Left ventricle myocardium superior (tissue), 1 donor: ENCODE results near the gene COASY. TPM values are rescaled to one million over a fixed set of nuclear protein-coding genes. Genes with fewer than 3 reads are reported as not detected.
A peak's percentile ranks its signal among the peaks of the same experiment; 100 is the strongest.

Experiments
- ATAC-seq: fragments of 200-7000 bp; cut with Tn5 transposase; one replicate; pipeline ENCODE4 v1.9.1; 2020; ENCODE audit warnings: mild to moderate bottlenecking, moderate library complexity
- DNase-seq: peaks from one replicate; pipeline ENCODE4 v3.0.0-alpha.2; 2020
- intact Hi-C: fragments of 100-400 bp; cut with micrococcal nuclease; formaldehyde crosslinking; loops from one replicate; pipeline ENCODE4 v1.11.0; 2022
- long read RNA-seq: library from polyadenylated mRNA; unstranded; transcript quantifications from one replicate; pipeline ENCODE4 v2.0.0, GENCODE V29; 2021
- total RNA-seq: library from RNA; stranded (reverse); fragmentation: NEBNext Ultra II Directional; extraction: Animal tissue kit (Norgen Biotek cat#: 25700); gene quantifications from one replicate; pipeline ENCODE4 v1.2.1, GENCODE V29; 2021
- donor health status: DM: no; HTN: yes; CAD: no; lungs with severe emphysema.

Gene COASY
- 45.2 TPM for total RNA-seq
- long read RNA-seq, transcript COASY-201 (9 exons, 2,458 nt) = major isoform, 41 of 53 reads
- long read RNA-seq, partial matches to known transcripts = 2 of 53 reads
- long read RNA-seq, other reads (novel, unspliced or antisense) = 7 of 53 reads

DNA sequence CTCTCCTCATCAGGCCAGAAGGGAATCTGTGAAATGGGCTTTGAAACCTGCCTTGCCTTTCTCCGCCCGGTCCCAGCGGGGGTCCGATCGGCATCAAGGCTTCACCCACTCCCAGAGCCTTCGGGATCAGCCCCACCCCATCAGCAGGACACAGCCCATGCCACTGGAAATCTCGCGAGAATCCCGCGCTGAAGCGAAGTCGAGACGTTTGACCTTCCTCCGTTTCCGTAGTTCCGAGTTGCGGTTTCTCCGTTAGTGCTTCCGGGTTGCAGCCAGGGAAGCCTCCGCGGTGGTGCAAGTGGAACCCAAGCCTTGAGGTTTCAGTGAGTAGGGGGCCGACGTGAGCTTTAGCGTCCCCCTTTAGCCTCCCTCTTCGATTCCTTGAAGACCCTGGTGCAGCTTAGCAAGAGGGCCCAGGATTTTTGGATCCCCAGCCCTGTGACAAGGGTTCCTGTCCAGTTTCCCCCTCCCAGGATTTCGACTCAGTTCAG is at the start of gene COASY:
TSS of gene COASY (plus strand) at position 252 of the 491 bp plus-strand sequence. CDS start 475 bp downstream, outside the sequence.
- intact Hi-C loops = no loop called here
- peak; percentile 96 for DNase-seq
- peak; percentile 78 for ATAC-seq

DNA sequence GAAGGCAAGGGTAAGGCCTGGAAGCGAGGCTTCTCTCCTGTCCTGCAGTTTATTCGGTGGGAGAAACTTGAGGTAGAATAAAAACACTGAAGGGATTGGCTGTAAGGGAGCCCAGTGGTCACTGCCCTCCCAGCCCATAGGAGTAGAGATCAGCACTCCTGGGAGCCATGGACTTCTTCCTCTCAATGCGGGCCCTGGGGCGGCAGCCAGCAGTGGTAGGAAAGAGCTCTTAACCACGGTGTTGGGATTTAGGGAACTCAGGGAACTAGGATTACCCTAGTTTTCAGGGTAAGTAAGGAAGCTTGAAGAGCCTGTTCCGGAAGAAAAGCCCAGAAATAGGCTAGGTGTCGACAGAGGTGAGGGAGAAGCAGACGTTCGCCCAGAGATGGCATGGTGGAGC is 49.7 kb upstream of the COASY start:
- ATAC-seq = peak; percentile 14
- intact Hi-C loops = loop anchor here (10.0 kb wide), 2 partner anchors 87 to 187 kb away; partner anchors contain the start of gene CAVIN1
- DNase-seq = no peak

GRCh38 chr17:42512733-42513251 is 49.2 kb upstream of the COASY start:
- ATAC-seq (peak; percentile 5), DNase-seq (no peak)
- intact Hi-C loops = loop anchor here (10.0 kb wide), 2 partner anchors 88 to 188 kb away; partner anchors contain the start of gene CAVIN1

DNA sequence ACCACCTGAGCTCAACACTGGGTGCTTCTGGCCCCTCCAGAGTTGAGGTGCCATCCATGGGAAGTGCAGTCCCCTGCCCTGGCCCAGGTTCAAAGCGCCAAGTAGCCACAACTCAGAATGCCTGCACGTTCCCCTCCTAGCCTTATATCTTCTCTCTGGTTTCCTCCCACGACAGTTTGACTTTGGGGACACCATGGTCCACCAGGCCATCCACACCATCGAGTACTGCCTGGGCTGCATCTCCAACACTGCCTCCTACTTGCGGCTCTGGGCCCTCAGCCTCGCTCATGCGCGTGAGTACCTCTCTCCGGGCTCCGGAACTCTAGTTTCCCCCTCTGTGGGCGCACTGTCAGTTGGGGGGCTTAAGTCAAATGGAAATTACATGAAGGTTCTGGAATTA is 48.3 kb upstream of the COASY start:
- ATAC-seq (no peak), DNase-seq (no peak)
- intact Hi-C loops = loop anchor here (10.0 kb wide), 2 partner anchors 89 to 189 kb away; partner anchors contain the start of gene CAVIN1

- ATAC-seq = no peak
- intact Hi-C loops = loop anchor here (10.0 kb wide), 2 partner anchors 89 to 189 kb away; partner anchors contain the start of gene CAVIN1
- DNase-seq = no peak
Measured at GRCh38 chr17:42514279-42514678, 47.7 kb upstream of the COASY start.

DNA sequence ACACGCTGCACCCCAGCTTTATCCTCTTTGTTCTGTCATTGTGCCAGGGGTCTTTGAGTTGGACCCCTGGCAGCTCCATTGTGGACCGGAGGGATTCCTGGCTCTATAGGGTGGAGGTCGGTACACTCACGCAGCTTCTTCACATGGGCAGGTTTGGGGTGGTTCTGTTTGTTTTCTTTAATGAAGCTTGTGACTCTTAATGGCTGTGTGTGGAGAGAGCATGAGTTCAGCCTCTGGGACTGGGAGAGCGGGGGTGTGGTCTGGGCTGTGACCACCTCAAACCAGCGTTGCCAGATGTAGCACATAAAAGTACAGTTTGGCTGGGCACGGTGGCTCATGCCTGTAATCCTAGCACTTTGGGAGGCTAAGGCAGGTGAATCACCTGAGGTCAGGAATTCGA is 47.1 kb upstream of the COASY start:
- intact Hi-C loops = loop anchor here (10.0 kb wide), 2 partner anchors 90 to 190 kb away; partner anchors contain the start of gene CAVIN1
- ATAC-seq (no peak), DNase-seq (no peak)

- intact Hi-C loops = loop anchor here (10.0 kb wide), 2 partner anchors 93 to 193 kb away; partner anchors contain the start of gene CAVIN1
- ATAC-seq = peak; percentile 62
- DNase-seq = peak; percentile 93
Measured at GRCh38 chr17:42517516-42517915, 44.4 kb upstream of the COASY start.

DNA sequence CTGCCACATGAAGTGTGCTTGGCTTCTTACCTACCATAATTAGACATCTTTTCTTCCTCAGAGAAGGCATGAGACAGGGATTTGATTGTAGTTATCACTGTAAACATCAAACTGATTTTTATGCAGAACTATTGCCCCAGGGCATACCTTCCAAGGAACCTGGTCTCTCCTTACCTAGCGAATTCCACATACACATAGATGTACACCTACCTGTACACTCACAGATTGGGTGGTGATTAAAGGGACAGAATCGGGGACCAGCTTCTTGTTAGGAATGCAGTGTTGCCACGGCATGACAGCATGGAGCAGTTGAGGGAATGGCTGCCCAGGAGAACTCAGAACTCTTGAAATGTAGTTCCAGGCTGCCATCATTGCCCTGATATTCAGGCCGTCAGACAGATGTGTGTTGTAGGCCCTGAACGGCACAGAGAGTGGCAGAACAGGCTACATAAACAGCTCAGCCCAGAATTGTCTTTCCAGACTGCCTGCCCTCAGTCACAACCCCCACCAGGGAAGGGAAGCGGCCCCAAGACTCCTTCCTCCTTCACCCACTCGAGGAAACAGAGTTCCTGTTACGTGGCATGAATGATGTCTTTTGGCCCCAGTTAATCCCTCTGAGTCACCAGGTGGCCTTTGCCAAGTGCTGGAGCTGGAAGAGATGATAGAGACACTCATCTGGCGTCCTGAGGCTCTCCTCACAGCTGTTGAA is 43.7 kb upstream of the COASY start:
- peak; percentile 54 for ATAC-seq
- DNase-seq = peak; percentile 78
- intact Hi-C loops = loop anchor here (10.0 kb wide), 2 partner anchors 93 to 193 kb away; partner anchors contain the start of gene CAVIN1

GRCh38 chr17:42518755-42519545 is 43.0 kb upstream of the COASY start:
- ATAC-seq (peak; percentile 45), DNase-seq (peak; percentile 64)
- intact Hi-C loops = loop anchor here (10.0 kb wide), 2 partner anchors 94 to 194 kb away; partner anchors contain the start of gene CAVIN1

- DNase-seq = peak; percentile 90
- intact Hi-C loops = loop anchor here (10.0 kb wide), 2 partner anchors 95 to 195 kb away; partner anchors contain the start of gene CAVIN1
- peak; percentile 76 for ATAC-seq
Measured at GRCh38 chr17:42519546-42520491, 42.1 kb upstream of the COASY start.

DNA sequence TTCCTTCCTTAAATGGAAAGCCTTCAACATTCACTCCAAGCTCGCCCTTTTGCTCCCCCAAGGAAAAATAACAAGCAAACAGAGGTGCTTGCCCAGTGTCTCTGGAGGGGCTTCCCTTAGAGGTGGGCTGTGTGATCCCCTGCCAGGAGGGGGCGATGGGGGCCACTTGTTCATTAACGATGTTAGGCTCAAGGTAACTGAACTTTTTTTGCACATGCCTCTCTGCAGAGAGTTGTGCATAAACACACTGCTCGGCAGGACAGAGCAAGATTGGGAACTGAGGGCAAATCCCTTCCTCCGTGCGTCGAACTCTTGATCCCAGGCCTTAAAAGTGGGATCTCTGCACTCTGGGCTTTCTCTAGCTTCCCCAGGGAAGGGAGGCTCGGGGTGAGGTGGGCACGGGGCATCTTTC is 41.4 kb upstream of the COASY start:
- no peak for ATAC-seq
- DNase-seq = no peak
- intact Hi-C loops = no loop called here

- no peak for DNase-seq
- no peak for ATAC-seq
- intact Hi-C loops = no loop called here
Measured at GRCh38 chr17:42521036-42521435, 40.9 kb upstream of the COASY start.

DNA sequence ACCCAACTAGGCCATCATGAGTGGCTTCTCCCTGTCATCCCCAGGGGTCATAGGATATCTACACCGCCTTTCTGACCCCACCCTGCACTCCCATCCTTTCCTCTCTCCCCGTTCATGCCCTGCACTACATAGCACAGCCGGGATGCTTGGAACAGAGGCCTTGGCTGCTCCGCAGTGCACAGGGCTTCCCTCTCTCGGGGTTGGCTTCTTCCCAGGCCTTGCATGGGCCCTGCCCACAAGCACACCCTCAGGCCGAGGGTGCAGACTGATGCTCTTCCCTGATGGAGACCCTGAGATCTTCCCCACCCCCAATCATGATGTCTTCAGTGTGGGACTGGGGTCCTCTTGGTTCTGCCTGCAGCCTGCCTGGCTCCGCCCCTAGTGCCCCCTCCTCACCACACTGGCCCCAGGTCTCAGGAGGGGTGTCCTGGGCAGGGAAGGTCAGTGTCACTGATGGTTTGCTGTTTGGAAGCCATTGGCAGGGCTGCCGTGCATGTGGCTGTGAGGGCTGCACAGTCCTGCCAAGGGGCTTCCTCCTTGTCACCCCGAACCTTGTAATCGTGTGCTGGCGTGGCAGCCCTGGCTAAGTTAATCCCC is 40.2 kb upstream of the COASY start:
- DNase-seq (peak; percentile 29), ATAC-seq (no peak)
- intact Hi-C loops = no loop called here

DNA sequence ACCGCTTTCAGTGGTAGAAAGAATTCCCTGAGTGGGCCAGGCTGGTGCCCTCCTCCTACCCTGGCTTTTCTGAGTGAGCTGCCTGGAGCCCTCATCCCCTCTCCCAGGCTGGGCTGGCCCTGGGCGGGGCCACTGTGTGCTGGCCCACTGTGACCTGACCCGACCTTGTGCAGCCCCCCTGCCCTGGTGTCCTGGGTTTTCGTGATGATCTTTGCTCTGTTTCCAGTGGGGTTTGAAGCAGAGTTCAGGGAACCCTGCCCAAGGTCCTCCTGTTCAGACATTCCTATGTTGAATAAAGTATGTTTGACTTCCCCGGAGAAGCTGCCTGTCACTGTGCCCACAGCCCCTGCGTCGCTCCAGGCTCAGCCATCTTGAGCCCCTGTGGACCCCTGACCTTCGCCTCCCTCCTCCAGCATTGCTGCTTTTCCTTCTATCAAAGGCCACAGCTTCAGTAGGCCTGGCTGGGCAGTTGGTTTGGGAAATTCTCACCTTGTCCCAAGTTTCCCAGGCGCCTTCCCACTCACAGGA is 39.6 kb upstream of the COASY start:
- ATAC-seq = no peak
- intact Hi-C loops = no loop called here
- DNase-seq = no peak

- intact Hi-C loops = no loop called here
- ATAC-seq = no peak
- DNase-seq = no peak
Measured at GRCh38 chr17:42522798-42523278, 39.1 kb upstream of the COASY start.

DNA sequence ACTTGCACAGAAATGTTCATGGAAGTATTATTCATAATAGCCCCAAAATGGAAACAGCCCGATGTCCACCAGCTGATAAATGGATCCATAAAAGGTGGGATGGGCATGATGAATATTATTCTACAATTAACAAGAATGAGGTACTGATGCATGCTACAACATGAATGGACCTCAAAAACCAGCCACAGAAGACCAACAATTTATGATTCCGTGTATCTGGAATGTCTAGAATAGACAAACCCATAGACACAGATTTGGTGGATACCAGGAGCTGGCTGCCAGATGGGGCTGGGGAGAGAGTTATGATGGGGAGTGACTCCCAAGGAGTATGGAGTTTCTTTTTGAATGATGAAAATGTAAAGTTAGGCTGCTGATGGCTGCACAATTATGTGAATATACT is 36.7 kb upstream of the COASY start:
- intact Hi-C loops = no loop called here
- DNase-seq = peak; percentile 16
- ATAC-seq = no peak

- ATAC-seq (peak; percentile 72), DNase-seq (peak; percentile 37)
- intact Hi-C loops = no loop called here
Measured at GRCh38 chr17:42526031-42526444, 35.9 kb upstream of the COASY start.
